Neural cell (in vitro differentiated cells): Measurements from ENCODE around the gene SUN1. TPM values are rescaled to one million over a fixed set of nuclear protein-coding genes. Genes with fewer than 3 reads are reported as not detected.

ENCODE experiments used
- H2AFZ ChIP-seq: fragments of 200-600, 300-800 bp; sonication (generic), shearing (Covaris generic); 2 replicates; pipeline ENCODE4 v1.6.0; 2014; ENCODE audit warnings: low read depth, mild to moderate bottlenecking, antibody characterized with exemption, low read length, moderate library complexity
- H3F3A ChIP-seq: fragments of 200-600 bp; shearing (Covaris generic); 2 replicates; pipeline ENCODE4 v1.6.1; 2016; ENCODE audit warnings: mild to moderate bottlenecking, moderate library complexity, mixed read lengths, antibody characterized with exemption, low read length; ENCODE audit not compliant: insufficient read depth, poor library complexity, severe bottlenecking
- H3K27ac ChIP-seq: fragments of 200-600, 300-800 bp; sonication (generic), shearing (Covaris generic); 2 replicates; pipeline ENCODE4 v1.5.1; 2014; ENCODE audit warnings: mild to moderate bottlenecking, low read length, moderate library complexity
- H3K27me3 ChIP-seq: fragments of 300-800, 200-600 bp; sonication (generic), shearing (Covaris generic); 2 replicates; pipeline ENCODE4 v1.6.0; 2014; ENCODE audit warnings: mild to moderate bottlenecking, low read depth, low read length, moderate library complexity; ENCODE audit not compliant: insufficient read depth
- H3K36me3 ChIP-seq: fragments of 300-800, 200-600 bp; sonication (generic), shearing (Covaris generic); 2 replicates; pipeline ENCODE4 v1.5.1; 2014; ENCODE audit warnings: mild to moderate bottlenecking, antibody characterized with exemption, low read length, moderate library complexity; ENCODE audit not compliant: insufficient read depth
- H3K4me2 ChIP-seq: fragments of 300-800, 200-600 bp; sonication (generic), shearing (Covaris generic); 2 replicates; pipeline ENCODE4 v1.6.0; 2014; ENCODE audit warnings: mild to moderate bottlenecking, low read length
- H3K4me3 ChIP-seq: fragments of 300-800, 200-600 bp; sonication (generic), shearing (Covaris generic); 2 replicates; pipeline ENCODE4 v1.5.1; 2014; ENCODE audit warnings: mild to moderate bottlenecking, low read length, moderate library complexity
- H3K79me2 ChIP-seq: fragments of 200-600 bp; shearing (Covaris generic); replicated peaks from 2 replicates; pipeline ENCODE4 v1.6.0; 2014; ENCODE audit warnings: mild to moderate bottlenecking, low read length, moderate library complexity; ENCODE audit not compliant: insufficient read depth
- H3K9ac ChIP-seq: fragments of 300-800, 200-600 bp; sonication (generic), shearing (Covaris generic); 2 replicates; pipeline ENCODE4 v1.6.1; 2016; ENCODE audit warnings: mild to moderate bottlenecking, low read length, mixed read lengths
- H3K9me2 ChIP-seq: fragments of 200-600 bp; shearing (Covaris generic); 2 replicates; pipeline ENCODE4 v1.6.1; 2016; ENCODE audit warnings: mild to moderate bottlenecking, low read length, mixed read lengths; ENCODE audit not compliant: insufficient read depth
- H3K9me3 ChIP-seq: fragments of 200-600, 300-800 bp; sonication (generic), shearing (Covaris generic); 2 replicates; pipeline ENCODE4 v1.6.1; 2016; ENCODE audit warnings: mild to moderate bottlenecking, mixed run types, low read length, moderate library complexity, mixed read lengths
- H4K20me1 ChIP-seq: fragments of 200-600 bp; shearing (Covaris generic); 2 replicates; pipeline ENCODE4 v1.6.1; 2016; ENCODE audit warnings: mild to moderate bottlenecking, mixed run types; ENCODE audit not compliant: insufficient read depth
- EP300 ChIP-seq: fragments of 450-650 bp; conservative IDR thresholded peaks from 2 replicates; pipeline ENCODE4 v1.6.1; 2014; ENCODE audit warnings: antibody characterized with exemption, mild to moderate bottlenecking, moderate library complexity; ENCODE audit not compliant: poor library complexity, severe bottlenecking
- EZH2 ChIP-seq: fragments of 200-600, 300-800 bp; shearing (Covaris generic), sonication (generic); IDR thresholded peaks from 2 replicates; pipeline ENCODE4 v1.6.1; 2014; ENCODE audit warnings: antibody characterized with exemption, low read length, borderline replicate concordance, mild to moderate bottlenecking; ENCODE audit not compliant: insufficient read depth, poor library complexity, severe bottlenecking
- MXI1 ChIP-seq: fragments of 450-650 bp; conservative IDR thresholded peaks from 2 replicates; pipeline ENCODE4 v1.6.1; 2014; ENCODE audit warnings: antibody characterized with exemption, mild to moderate bottlenecking; ENCODE audit not compliant: poor library complexity, severe bottlenecking
- POLR2AphosphoS5 ChIP-seq: IDR thresholded peaks from 2 replicates; pipeline ENCODE4 v1.6.1; 2012
- RAD21 ChIP-seq: fragments of 450-650 bp; conservative IDR thresholded peaks from 2 replicates; pipeline ENCODE4 v1.6.1; 2014; ENCODE audit warnings: antibody characterized with exemption, mild to moderate bottlenecking, moderate library complexity
- SMC3 ChIP-seq: fragments of 450-650 bp; conservative IDR thresholded peaks from 2 replicates; pipeline ENCODE4 v1.6.1; 2014; ENCODE audit warnings: antibody characterized with exemption, mild to moderate bottlenecking, moderate library complexity; ENCODE audit not compliant: poor library complexity
- TAF1 ChIP-seq: IDR thresholded peaks from 2 replicates; pipeline ENCODE4 v1.6.1; 2012; ENCODE audit warnings: low read depth
- polyA plus RNA-seq: library from polyadenylated mRNA; depleted of rRNA; stranded (reverse); fragments of >200 nt; gene quantifications from 2 replicates; pipeline ENCODE4 v1.2.3, GENCODE V29; 2014
- TF ChIP-seq, protein P1 (sequence below): fragments of 450-650 bp; IDR thresholded peaks from 2 replicates; pipeline ENCODE4 v1.5.1; 2014; ENCODE audit warnings: antibody characterized with exemption, mild to moderate bottlenecking, moderate library complexity; ENCODE audit not compliant: poor library complexity, severe bottlenecking
- TF ChIP-seq, protein P2 (sequence below): IDR thresholded peaks from 2 replicates; pipeline ENCODE4 v1.6.1; 2012; ENCODE audit warnings: borderline replicate concordance

The SUN1 gene
- polyA plus RNA-seq, 1 donor from 2014 or later, result 309 TPM

DNA sequence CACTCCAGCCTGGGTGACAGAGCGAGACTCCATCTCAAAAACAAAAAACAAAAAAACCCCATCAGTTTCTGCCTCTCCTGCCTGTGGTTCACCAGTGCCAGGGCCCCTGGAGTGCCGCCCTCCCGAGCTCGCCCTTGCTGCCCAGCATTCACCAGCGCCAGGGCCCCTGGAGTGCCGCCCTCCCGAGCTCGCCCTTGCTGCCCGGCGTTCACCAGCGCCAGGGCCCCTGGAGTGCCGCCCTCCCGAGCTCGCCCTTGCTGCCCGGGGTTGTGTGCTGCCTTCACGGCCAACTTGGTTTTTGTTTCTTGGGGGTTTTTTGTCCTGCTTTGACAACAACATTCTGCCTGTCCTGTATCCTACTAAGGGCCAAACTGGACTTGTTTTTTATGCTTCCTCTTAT, 30.8 kb downstream of the SUN1 start:
- H3K27ac ChIP-seq, result no peak overlapping the region
- no peaks in the 10 kb centered on the region for H4K20me1 ChIP-seq

DNA sequence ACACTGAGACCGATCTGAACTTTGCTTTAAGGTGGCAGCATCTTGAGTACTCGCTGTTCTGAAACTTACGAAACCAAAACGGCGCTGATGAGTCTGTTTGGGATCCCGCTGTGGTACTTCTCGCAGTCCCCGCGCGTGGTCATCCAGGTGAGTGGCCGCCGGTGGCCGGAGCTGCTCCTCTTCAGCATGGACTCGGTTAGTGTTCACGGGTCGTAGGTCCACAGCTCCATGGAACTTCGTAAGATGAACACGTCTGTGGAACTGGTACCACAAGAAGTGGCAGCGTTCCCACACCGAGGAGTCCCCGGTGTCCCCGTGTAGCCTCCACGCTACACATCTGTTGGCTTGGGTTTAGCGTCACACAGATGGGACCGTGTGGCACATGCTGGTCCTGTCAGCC, 33.6 kb downstream of the SUN1 start:
- Histone ChIP-seq H3K9me2 (no peaks in the 10 kb centered on the region), H3K9ac (no peak overlapping the region), H3K9me3 (no peaks in the 10 kb centered on the region), H3K27me3 (no peaks in the 10 kb centered on the region), H3K4me3 (no peak overlapping the region), H3F3A (no peaks in the 10 kb centered on the region), H3K79me2 (no peaks in the 10 kb centered on the region), H3K27ac (no peak overlapping the region), H4K20me1 (no peaks in the 10 kb centered on the region), H3K4me2 (no peak overlapping the region), H2AFZ (no peak overlapping the region), H3K36me3 (peaks cover 5% of the 10 kb centered on the region)
- TF ChIP-seq MXI1, result no peak
- TF ChIP-seq, protein P1, sequence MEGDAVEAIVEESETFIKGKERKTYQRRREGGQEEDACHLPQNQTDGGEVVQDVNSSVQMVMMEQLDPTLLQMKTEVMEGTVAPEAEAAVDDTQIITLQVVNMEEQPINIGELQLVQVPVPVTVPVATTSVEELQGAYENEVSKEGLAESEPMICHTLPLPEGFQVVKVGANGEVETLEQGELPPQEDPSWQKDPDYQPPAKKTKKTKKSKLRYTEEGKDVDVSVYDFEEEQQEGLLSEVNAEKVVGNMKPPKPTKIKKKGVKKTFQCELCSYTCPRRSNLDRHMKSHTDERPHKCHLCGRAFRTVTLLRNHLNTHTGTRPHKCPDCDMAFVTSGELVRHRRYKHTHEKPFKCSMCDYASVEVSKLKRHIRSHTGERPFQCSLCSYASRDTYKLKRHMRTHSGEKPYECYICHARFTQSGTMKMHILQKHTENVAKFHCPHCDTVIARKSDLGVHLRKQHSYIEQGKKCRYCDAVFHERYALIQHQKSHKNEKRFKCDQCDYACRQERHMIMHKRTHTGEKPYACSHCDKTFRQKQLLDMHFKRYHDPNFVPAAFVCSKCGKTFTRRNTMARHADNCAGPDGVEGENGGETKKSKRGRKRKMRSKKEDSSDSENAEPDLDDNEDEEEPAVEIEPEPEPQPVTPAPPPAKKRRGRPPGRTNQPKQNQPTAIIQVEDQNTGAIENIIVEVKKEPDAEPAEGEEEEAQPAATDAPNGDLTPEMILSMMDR, result no peak
- no peak for TF ChIP-seq POLR2AphosphoS5
- TF ChIP-seq EP300, result no peak
- TF ChIP-seq RAD21, result no peak
- no peak for TF ChIP-seq TAF1
- no peak for TF ChIP-seq EZH2

More for the DNA sequence above, 30.8 kb downstream of the SUN1 start:
- H3K4me2 ChIP-seq, result no peak overlapping the region
- H3K79me2 ChIP-seq, result no peaks in the 10 kb centered on the region
- H3K4me3 ChIP-seq, result no peak overlapping the region
- no peaks in the 10 kb centered on the region for H3K9me2 ChIP-seq
- H3K9me3 ChIP-seq, result no peaks in the 10 kb centered on the region
- no peaks in the 10 kb centered on the region for H3K27me3 ChIP-seq
- TF ChIP-seq, protein P1, result no peak
- no peak for TF ChIP-seq TAF1
- no peak for TF ChIP-seq RAD21
- TF ChIP-seq SMC3, result no peak
- TF ChIP-seq EZH2, result no peak
- TF ChIP-seq EP300, result no peak
- TF ChIP-seq, protein P2, sequence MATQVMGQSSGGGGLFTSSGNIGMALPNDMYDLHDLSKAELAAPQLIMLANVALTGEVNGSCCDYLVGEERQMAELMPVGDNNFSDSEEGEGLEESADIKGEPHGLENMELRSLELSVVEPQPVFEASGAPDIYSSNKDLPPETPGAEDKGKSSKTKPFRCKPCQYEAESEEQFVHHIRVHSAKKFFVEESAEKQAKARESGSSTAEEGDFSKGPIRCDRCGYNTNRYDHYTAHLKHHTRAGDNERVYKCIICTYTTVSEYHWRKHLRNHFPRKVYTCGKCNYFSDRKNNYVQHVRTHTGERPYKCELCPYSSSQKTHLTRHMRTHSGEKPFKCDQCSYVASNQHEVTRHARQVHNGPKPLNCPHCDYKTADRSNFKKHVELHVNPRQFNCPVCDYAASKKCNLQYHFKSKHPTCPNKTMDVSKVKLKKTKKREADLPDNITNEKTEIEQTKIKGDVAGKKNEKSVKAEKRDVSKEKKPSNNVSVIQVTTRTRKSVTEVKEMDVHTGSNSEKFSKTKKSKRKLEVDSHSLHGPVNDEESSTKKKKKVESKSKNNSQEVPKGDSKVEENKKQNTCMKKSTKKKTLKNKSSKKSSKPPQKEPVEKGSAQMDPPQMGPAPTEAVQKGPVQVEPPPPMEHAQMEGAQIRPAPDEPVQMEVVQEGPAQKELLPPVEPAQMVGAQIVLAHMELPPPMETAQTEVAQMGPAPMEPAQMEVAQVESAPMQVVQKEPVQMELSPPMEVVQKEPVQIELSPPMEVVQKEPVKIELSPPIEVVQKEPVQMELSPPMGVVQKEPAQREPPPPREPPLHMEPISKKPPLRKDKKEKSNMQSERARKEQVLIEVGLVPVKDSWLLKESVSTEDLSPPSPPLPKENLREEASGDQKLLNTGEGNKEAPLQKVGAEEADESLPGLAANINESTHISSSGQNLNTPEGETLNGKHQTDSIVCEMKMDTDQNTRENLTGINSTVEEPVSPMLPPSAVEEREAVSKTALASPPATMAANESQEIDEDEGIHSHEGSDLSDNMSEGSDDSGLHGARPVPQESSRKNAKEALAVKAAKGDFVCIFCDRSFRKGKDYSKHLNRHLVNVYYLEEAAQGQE, result no peak
- TF ChIP-seq MXI1, result no peak
- TF ChIP-seq POLR2AphosphoS5, result no peak
- peaks cover 5% of the 10 kb centered on the region for H3K36me3 ChIP-seq
- no peak overlapping the region for H3K9ac ChIP-seq
- H2AFZ ChIP-seq, result no peak overlapping the region
- H3F3A ChIP-seq, result no peaks in the 10 kb centered on the region
